Erythroblast (primary cell): ENCODE results near the gene EYA2.

ENCODE experiments used
- GATA1 ChIP-seq: IDR thresholded peaks from 2 replicates; pipeline ENCODE4 v1.6.1; 2011; ENCODE audit warnings: low read depth, mild to moderate bottlenecking, control low read depth, low read length, moderate library complexity
- POLR2A ChIP-seq: IDR thresholded peaks from 2 replicates; pipeline ENCODE4 v1.6.1; 2011; ENCODE audit warnings: mild to moderate bottlenecking, low read length

GRCh38 chr20:47189060-47189459, 294.4 kb downstream of the EYA2 start:
- TF ChIP-seq POLR2A (no peak), GATA1 (no peak)
